Measurements from ENCODE around the gene GYG2.
"Not testable (repeated sequence)": the region's sequence is repeated elsewhere in the genome, so short reads cannot be mapped to it uniquely, and the experiment has no call there.

The GYG2 gene

DNA sequence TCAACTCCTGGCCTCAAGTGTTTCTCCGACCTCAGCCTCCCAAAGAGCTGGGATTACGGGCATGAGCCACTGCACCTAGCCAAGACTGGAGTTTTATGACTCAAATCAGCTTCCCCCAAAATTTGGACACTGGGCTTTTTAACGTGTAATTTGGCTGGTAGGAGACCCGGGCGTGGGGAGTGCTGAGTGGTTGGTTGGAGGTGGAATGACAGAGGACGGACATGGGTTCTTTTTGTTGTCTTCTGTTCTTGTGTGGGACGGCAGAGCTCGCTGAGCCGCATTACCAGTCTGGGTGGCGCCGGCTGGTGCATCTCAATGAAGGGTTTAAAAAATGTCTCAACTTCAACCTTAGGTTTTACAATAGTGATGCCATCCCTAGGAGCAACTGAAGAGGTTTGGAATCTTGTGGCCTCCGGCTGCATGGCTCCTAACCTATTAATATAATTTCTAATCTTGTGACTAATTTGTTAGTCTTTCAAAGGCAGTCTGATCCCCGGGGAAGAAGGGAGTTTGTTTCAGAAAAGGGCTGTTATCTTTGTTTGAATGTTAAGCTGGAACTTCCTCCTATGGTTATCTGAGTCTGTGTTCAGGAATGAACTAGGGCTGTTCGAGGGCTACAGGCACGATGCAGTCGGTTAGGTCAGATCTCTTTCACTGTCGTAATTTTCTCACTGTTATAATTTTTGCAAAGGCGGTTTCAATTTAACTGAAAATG, 26.2 kb upstream of the GYG2 start:
- H3K4me3 ChIP-seq (ENCODE audit: low read length in 2 of 2); H3K4me1 ChIP-seq (ENCODE audit: control insufficient read depth in 2 of 2, insufficient read depth in 1 of 2, low read depth in 1 of 2, low read length in 2 of 2); H4K8ac ChIP-seq (ENCODE audit: low read depth, low read length); H3K9me3 ChIP-seq (replicated peaks in 1 of 2; ENCODE audit: control insufficient read depth in 2 of 2, insufficient read depth in 1 of 2, low read depth in 1 of 2, low read length in 2 of 2); H2AK5ac ChIP-seq (ENCODE audit: low read depth, low read length); H3K4me2 ChIP-seq (ENCODE audit: insufficient read depth, low read length, poor library complexity, severe bottlenecking); DNase-seq (ENCODE audit: low spot score); H3K23ac ChIP-seq (ENCODE audit: low read depth, low read length, poor library complexity); H3K14ac ChIP-seq (ENCODE audit: low read length); H3K9ac ChIP-seq (ENCODE audit: low read depth, low read length, poor library complexity); H3K27ac ChIP-seq (replicated peaks; ENCODE audit: low read length); H3K36me3 ChIP-seq (replicated peaks in 1 of 2; ENCODE audit: control insufficient read depth in 2 of 2, insufficient read depth in 2 of 2, low read length in 2 of 2); H3K18ac ChIP-seq (ENCODE audit: low read length); H3K4ac ChIP-seq (ENCODE audit: low read length); H3K27me3 ChIP-seq (ENCODE audit: control insufficient read depth in 3 of 3, insufficient read depth in 3 of 3, low read depth in 1 of 3, low read length in 3 of 3); H2BK120ac ChIP-seq (ENCODE audit: low read depth, low read length); H4K91ac ChIP-seq (ENCODE audit: low read depth, low read length, poor library complexity); H2BK15ac ChIP-seq (ENCODE audit: low read length); H2BK5ac ChIP-seq (ENCODE audit: low read length); H2AFZ ChIP-seq (ENCODE audit: low read length); H2BK12ac ChIP-seq (ENCODE audit: low read length); H3K79me1 ChIP-seq (ENCODE audit: low read depth, low read length): not testable (repeated sequence)
- no CpG with 5 or more reads among the region's 18 CpGs for WGBS, 2 donors (ENCODE audit: extremely low coverage in 2 of 2, insufficient read length in 2 of 2, insufficient replicate concordance in 1 of 2)

DNA sequence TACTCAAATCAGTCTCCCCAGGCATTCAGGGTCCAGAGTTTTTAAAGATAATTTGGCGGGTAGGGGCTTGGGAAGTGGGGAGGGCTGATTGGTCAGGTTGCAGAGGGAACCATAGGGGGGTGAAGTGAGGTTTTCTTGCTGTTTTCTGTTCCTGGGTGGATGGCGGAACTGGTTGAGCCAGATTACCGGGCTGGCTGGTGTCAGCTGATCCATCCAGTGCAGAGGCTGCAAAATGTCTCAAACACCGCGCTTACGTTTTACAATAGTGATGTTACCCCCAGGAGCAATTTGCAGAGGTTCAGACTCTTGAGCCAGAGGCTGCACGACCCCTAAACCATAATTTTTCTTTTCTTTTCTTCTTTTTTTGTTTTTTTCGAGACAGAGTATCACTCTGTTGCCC, 25.2 kb upstream of the GYG2 start:
- H4K8ac ChIP-seq (ENCODE audit: low read depth, low read length); H3K4me3 ChIP-seq (ENCODE audit: low read length in 2 of 2); H4K91ac ChIP-seq (ENCODE audit: low read depth, low read length, poor library complexity); H2BK5ac ChIP-seq (ENCODE audit: low read length); H2BK120ac ChIP-seq (ENCODE audit: low read depth, low read length); H2BK12ac ChIP-seq (ENCODE audit: low read length); H3K4ac ChIP-seq (ENCODE audit: low read length); H3K79me1 ChIP-seq (ENCODE audit: low read depth, low read length); H2AK5ac ChIP-seq (ENCODE audit: low read depth, low read length); H3K27ac ChIP-seq (replicated peaks; ENCODE audit: low read length); H3K36me3 ChIP-seq (replicated peaks in 1 of 2; ENCODE audit: control insufficient read depth in 2 of 2, insufficient read depth in 2 of 2, low read length in 2 of 2); H3K14ac ChIP-seq (ENCODE audit: low read length); DNase-seq (ENCODE audit: low spot score); H3K4me1 ChIP-seq (ENCODE audit: control insufficient read depth in 2 of 2, insufficient read depth in 1 of 2, low read depth in 1 of 2, low read length in 2 of 2); H3K23ac ChIP-seq (ENCODE audit: low read depth, low read length, poor library complexity); H2BK15ac ChIP-seq (ENCODE audit: low read length); H3K18ac ChIP-seq (ENCODE audit: low read length); H2AFZ ChIP-seq (ENCODE audit: low read length); H3K9me3 ChIP-seq (replicated peaks in 1 of 2; ENCODE audit: control insufficient read depth in 2 of 2, insufficient read depth in 1 of 2, low read depth in 1 of 2, low read length in 2 of 2); H3K4me2 ChIP-seq (ENCODE audit: insufficient read depth, low read length, poor library complexity, severe bottlenecking); H3K9ac ChIP-seq (ENCODE audit: low read depth, low read length, poor library complexity); H3K27me3 ChIP-seq (ENCODE audit: control insufficient read depth in 3 of 3, insufficient read depth in 3 of 3, low read depth in 1 of 3, low read length in 3 of 3): not testable (repeated sequence)
- WGBS, 2 donors (ENCODE audit: extremely low coverage in 2 of 2, insufficient read length in 2 of 2, insufficient replicate concordance in 1 of 2), result no CpG with 5 or more reads among the region's 8 CpGs

GRCh38 chrX:2804106-2804843, 24.5 kb upstream of the GYG2 start:
- H3K9ac ChIP-seq (ENCODE audit: low read depth, low read length, poor library complexity); H2BK12ac ChIP-seq (ENCODE audit: low read length); H3K79me1 ChIP-seq (ENCODE audit: low read depth, low read length); H4K91ac ChIP-seq (ENCODE audit: low read depth, low read length, poor library complexity); H3K27me3 ChIP-seq (ENCODE audit: control insufficient read depth in 3 of 3, insufficient read depth in 3 of 3, low read depth in 1 of 3, low read length in 3 of 3); H3K14ac ChIP-seq (ENCODE audit: low read length); H3K36me3 ChIP-seq (replicated peaks in 1 of 2; ENCODE audit: control insufficient read depth in 2 of 2, insufficient read depth in 2 of 2, low read length in 2 of 2); H3K4me1 ChIP-seq (ENCODE audit: control insufficient read depth in 2 of 2, insufficient read depth in 1 of 2, low read depth in 1 of 2, low read length in 2 of 2); H3K27ac ChIP-seq (replicated peaks; ENCODE audit: low read length); H3K18ac ChIP-seq (ENCODE audit: low read length); H4K8ac ChIP-seq (ENCODE audit: low read depth, low read length); DNase-seq (ENCODE audit: low spot score); H2BK15ac ChIP-seq (ENCODE audit: low read length); H3K4me3 ChIP-seq (ENCODE audit: low read length in 2 of 2); H3K9me3 ChIP-seq (replicated peaks in 1 of 2; ENCODE audit: control insufficient read depth in 2 of 2, insufficient read depth in 1 of 2, low read depth in 1 of 2, low read length in 2 of 2); H2BK5ac ChIP-seq (ENCODE audit: low read length); H3K4ac ChIP-seq (ENCODE audit: low read length); H2BK120ac ChIP-seq (ENCODE audit: low read depth, low read length); H2AK5ac ChIP-seq (ENCODE audit: low read depth, low read length); H3K23ac ChIP-seq (ENCODE audit: low read depth, low read length, poor library complexity): not testable (repeated sequence)
- peak overlapping the region; percentile 11 for H3K4me2 ChIP-seq (ENCODE audit: insufficient read depth, low read length, poor library complexity, severe bottlenecking)
- WGBS, 2 donors (ENCODE audit: extremely low coverage in 2 of 2, insufficient read length in 2 of 2, insufficient replicate concordance in 1 of 2), result no CpG with 5 or more reads among the region's 18 CpGs
- peak overlapping the region; percentile 86 for H2AFZ ChIP-seq (ENCODE audit: low read length)

- H4K91ac ChIP-seq (ENCODE audit: low read depth, low read length, poor library complexity); H3K9ac ChIP-seq (ENCODE audit: low read depth, low read length, poor library complexity); H3K79me1 ChIP-seq (ENCODE audit: low read depth, low read length); DNase-seq (ENCODE audit: low spot score); H3K23ac ChIP-seq (ENCODE audit: low read depth, low read length, poor library complexity); H3K36me3 ChIP-seq (replicated peaks in 1 of 2; ENCODE audit: control insufficient read depth in 2 of 2, insufficient read depth in 2 of 2, low read length in 2 of 2); H3K4ac ChIP-seq (ENCODE audit: low read length); H3K14ac ChIP-seq (ENCODE audit: low read length); H3K9me3 ChIP-seq (replicated peaks in 1 of 2; ENCODE audit: control insufficient read depth in 2 of 2, insufficient read depth in 1 of 2, low read depth in 1 of 2, low read length in 2 of 2); H3K27ac ChIP-seq (replicated peaks; ENCODE audit: low read length); H2BK12ac ChIP-seq (ENCODE audit: low read length); H3K18ac ChIP-seq (ENCODE audit: low read length); H2BK120ac ChIP-seq (ENCODE audit: low read depth, low read length); H2AK5ac ChIP-seq (ENCODE audit: low read depth, low read length); H2BK15ac ChIP-seq (ENCODE audit: low read length); H4K8ac ChIP-seq (ENCODE audit: low read depth, low read length); H3K4me3 ChIP-seq (ENCODE audit: low read length in 2 of 2); H3K4me1 ChIP-seq (ENCODE audit: control insufficient read depth in 2 of 2, insufficient read depth in 1 of 2, low read depth in 1 of 2, low read length in 2 of 2); H3K27me3 ChIP-seq (ENCODE audit: control insufficient read depth in 3 of 3, insufficient read depth in 3 of 3, low read depth in 1 of 3, low read length in 3 of 3); H2BK5ac ChIP-seq (ENCODE audit: low read length): not testable (repeated sequence)
- peak overlapping the region; percentile 86 for H2AFZ ChIP-seq (ENCODE audit: low read length)
- no CpG with 5 or more reads among the region's 20 CpGs for WGBS, 2 donors (ENCODE audit: extremely low coverage in 2 of 2, insufficient read length in 2 of 2, insufficient replicate concordance in 1 of 2)
- peak overlapping the region; percentile 11 for H3K4me2 ChIP-seq (ENCODE audit: insufficient read depth, low read length, poor library complexity, severe bottlenecking)
Measured at GRCh38 chrX:2804858-2805257, 23.9 kb upstream of the GYG2 start.

All from neuronal stem cell (in vitro differentiated cells).